IMR-90 (cell line): ENCODE measurements around the gene DYNC2LI1. TPM values are rescaled to one million over a fixed set of nuclear protein-coding genes. Genes with fewer than 3 reads are reported as not detected.

Experiments
- ATAC-seq: fragments of 200-7000 bp; cut with Tn5 transposase; 2 replicates; pipeline ENCODE4 v1.9.1; 2020; ENCODE audit warnings: low read depth, mild to moderate bottlenecking, moderate library complexity
- BruUV-seq: library from RNA; stranded (reverse); fragments of 400-500 nt; replicated peaks from 2 replicates; lab custom pipeline; 2021; lab: Mats Ljungman, UMichigan
- CTCF ChIA-PET: fragments of 300-600 bp; formaldehyde crosslinking; extraction: SDS; loops from one replicate; lab custom pipeline; 2021; ENCODE audit warnings: antibody characterized with exemption; lab: Yijun Ruan, JAX
- POLR2A ChIA-PET: fragments of 300-600 bp; sonication (Branson Sonifier 250); formaldehyde crosslinking; loops from one replicate; lab custom pipeline; 2022; ENCODE audit warnings: antibody characterized with exemption; ENCODE audit not compliant: unreplicated experiment; lab: Charles Lee
- DNase-seq: peaks from one replicate; pipeline ENCODE4 v3.0.0; 2013
- H2AFZ ChIP-seq: replicated peaks from 2 replicates; pipeline ENCODE3; 2013; ENCODE audit warnings: low read length, mild to moderate bottlenecking; ENCODE audit not compliant: poor library complexity
- H2AK5ac ChIP-seq: 2 replicates; pipeline ENCODE4 v1.6.1; 2013; ENCODE audit warnings: low read depth, low read length, inconsistent platforms
- H2AK9ac ChIP-seq: replicated peaks from 2 replicates; pipeline ENCODE3; 2013; ENCODE audit warnings: mild to moderate bottlenecking, low read depth, low read length, moderate library complexity; ENCODE audit not compliant: poor library complexity
- H2BK120ac ChIP-seq: 2 replicates; pipeline ENCODE4 v1.6.1; 2013; ENCODE audit warnings: low read depth, low read length, inconsistent platforms
- H2BK15ac ChIP-seq: 3 replicates; pipeline ENCODE4 v1.6.1; 2013; ENCODE audit warnings: low read depth, low read length, inconsistent platforms
- H2BK20ac ChIP-seq: 2 replicates; pipeline ENCODE4 v1.6.1; 2013; ENCODE audit warnings: low read depth, mild to moderate bottlenecking, inconsistent platforms, low read length, moderate library complexity
- H2BK5ac ChIP-seq: 2 replicates; pipeline ENCODE4 v1.6.1; 2013; ENCODE audit warnings: mild to moderate bottlenecking, low read depth, low read length, inconsistent platforms; ENCODE audit not compliant: poor library complexity, severe bottlenecking
- H3K14ac ChIP-seq: replicated peaks from 2 replicates; pipeline ENCODE4 v1.6.1; 2013; ENCODE audit warnings: low read depth, low read length, inconsistent platforms
- H3K18ac ChIP-seq: 2 replicates; pipeline ENCODE4 v1.6.1; 2013; ENCODE audit warnings: low read depth, low read length, control low read depth
- H3K23ac ChIP-seq: 2 replicates; pipeline ENCODE4 v1.6.1; 2013; ENCODE audit warnings: low read depth, low read length, inconsistent platforms
- H3K27ac ChIP-seq: 2 replicates; pipeline ENCODE4 v1.5.1; 2013; ENCODE audit warnings: mild to moderate bottlenecking, control low read depth, low read length; ENCODE audit not compliant: insufficient read depth
- H3K27me3 ChIP-seq: 2 replicates; pipeline ENCODE4 v1.6.1; 2013; ENCODE audit warnings: low read length; ENCODE audit not compliant: control insufficient read depth, insufficient read depth
- H3K36me3 ChIP-seq: 2 replicates; pipeline ENCODE4 v1.6.1; 2013; ENCODE audit warnings: low read length, mixed read lengths; ENCODE audit not compliant: control insufficient read depth, insufficient read depth
- H3K4ac ChIP-seq: 2 replicates; pipeline ENCODE4 v1.6.1; 2013; ENCODE audit warnings: low read depth, low read length, inconsistent platforms
- H3K4me1 ChIP-seq: 2 replicates; pipeline ENCODE4 v1.6.1; 2013; ENCODE audit warnings: low read length, mixed read lengths; ENCODE audit not compliant: control insufficient read depth, insufficient read depth
- H3K4me2 ChIP-seq: 2 replicates; pipeline ENCODE4 v1.6.1; 2013; ENCODE audit warnings: low read depth, mild to moderate bottlenecking, control low read depth, low read length, moderate library complexity
- H3K4me3 ChIP-seq: 2 replicates; pipeline ENCODE4 v1.5.1; 2013; ENCODE audit warnings: low read depth, mild to moderate bottlenecking, control low read depth, low read length, moderate library complexity; ENCODE audit not compliant: insufficient read depth
- H3K56ac ChIP-seq: 2 replicates; pipeline ENCODE4 v1.6.1; 2013; ENCODE audit warnings: low read length, inconsistent platforms; ENCODE audit not compliant: insufficient read depth; ENCODE audit errors: extremely low read depth
- H3K79me1 ChIP-seq, 2 experiments: 2 replicates each; pipeline ENCODE4 v1.6.1; 2013; ENCODE audit warnings: low read length in 2 of 2, inconsistent platforms in 1 of 2, low read depth in 1 of 2
- H3K9ac ChIP-seq: 2 replicates; pipeline ENCODE4 v1.6.1; 2013; ENCODE audit warnings: low read depth, low read length, control low read depth
- H3K9me1 ChIP-seq: 2 replicates; pipeline ENCODE4 v1.6.1; 2013; ENCODE audit warnings: low read length, inconsistent platforms; ENCODE audit not compliant: insufficient read depth
- H3K9me3 ChIP-seq: 2 replicates; pipeline ENCODE4 v1.6.1; 2013; ENCODE audit warnings: low read length; ENCODE audit not compliant: control insufficient read depth, insufficient read depth
- H4K20me1 ChIP-seq: 2 replicates; pipeline ENCODE4 v1.6.1; 2013; ENCODE audit warnings: low read length, inconsistent platforms; ENCODE audit not compliant: insufficient read depth
- H4K5ac ChIP-seq: 2 replicates; pipeline ENCODE4 v1.6.1; 2013; ENCODE audit warnings: mild to moderate bottlenecking, low read depth, low read length, control low read depth
- H4K8ac ChIP-seq, 2 experiments: 2 replicates each; pipeline ENCODE4 v1.6.1; 2013; ENCODE audit warnings: low read depth in 2 of 2, low read length in 2 of 2, control low read depth in 1 of 2, inconsistent platforms in 1 of 2
- H4K91ac ChIP-seq: 2 replicates; pipeline ENCODE4 v1.6.1; 2013; ENCODE audit warnings: low read depth, low read length, inconsistent platforms; ENCODE audit not compliant: insufficient read depth
- BHLHE40 ChIP-seq: fragments of 150-350 bp; IDR thresholded peaks from 2 replicates; pipeline ENCODE4 v1.6.1; 2016; ENCODE audit warnings: mild to moderate bottlenecking, low read depth, low read length
- CEBPB ChIP-seq: IDR thresholded peaks from 2 replicates; pipeline ENCODE4 v1.6.1; 2012; ENCODE audit warnings: low read depth, low read length, improper control_type of control experiment
- CHD1 ChIP-seq: IDR thresholded peaks from 2 replicates; pipeline ENCODE4 v1.6.1; 2012; ENCODE audit warnings: low read depth, low read length, improper control_type of control experiment
- CTCF ChIP-seq: conservative IDR thresholded peaks from 2 replicates; pipeline ENCODE4 v1.5.1; 2012; ENCODE audit warnings: mild to moderate bottlenecking, low read depth, low read length, improper control_type of control experiment
- ELK1 ChIP-seq: fragments of 150-350 bp; IDR thresholded peaks from 2 replicates; pipeline ENCODE4 v1.6.1; 2016; ENCODE audit warnings: low read depth, mild to moderate bottlenecking, low read length, moderate library complexity, borderline replicate concordance
- FOS ChIP-seq: fragments of 150-350 bp; IDR thresholded peaks from 2 replicates; pipeline ENCODE4 v1.6.1; 2016; ENCODE audit warnings: low read depth, low read length
- MAFK ChIP-seq: IDR thresholded peaks from 2 replicates; pipeline ENCODE4 v1.6.1; 2012; ENCODE audit warnings: low read depth, low read length, improper control_type of control experiment
- MAZ ChIP-seq: IDR thresholded peaks from 2 replicates; pipeline ENCODE4 v1.6.1; 2012; ENCODE audit warnings: low read depth, mild to moderate bottlenecking, low read length, improper control_type of control experiment, moderate library complexity, borderline replicate concordance
- MXI1 ChIP-seq: IDR thresholded peaks from 2 replicates; pipeline ENCODE4 v1.6.1; 2012; ENCODE audit warnings: low read depth, mild to moderate bottlenecking, low read length, moderate library complexity, borderline replicate concordance
- NFE2L2 ChIP-seq: fragments of 150-350 bp; IDR thresholded peaks from 2 replicates; pipeline ENCODE4 v1.6.1; 2016; ENCODE audit warnings: low read depth, mild to moderate bottlenecking, low read length
- RAD21 ChIP-seq: IDR thresholded peaks from 2 replicates; pipeline ENCODE4 v1.6.1; 2012; ENCODE audit warnings: low read length, improper control_type of control experiment
- RCOR1 ChIP-seq: IDR thresholded peaks from 2 replicates; pipeline ENCODE4 v1.6.1; 2012; ENCODE audit warnings: mild to moderate bottlenecking, low read length, improper control_type of control experiment; ENCODE audit not compliant: insufficient replicate concordance
- RFX5 ChIP-seq: IDR thresholded peaks from 2 replicates; pipeline ENCODE4 v1.8.0; 2012; ENCODE audit warnings: low read depth, mild to moderate bottlenecking, low read length, moderate library complexity
- SMC3 ChIP-seq: fragments of 150-350 bp; IDR thresholded peaks from 2 replicates; pipeline ENCODE4 v1.6.1; 2016; ENCODE audit warnings: low read depth, mild to moderate bottlenecking, antibody characterized with exemption, low read length, moderate library complexity
- WGBS, 2 experiments: methylation state at CpG; one replicate each; pipeline versions ENCODE4 v1.1.5 to v1.1.7; 2013; ENCODE audit warnings: missing lambda C conversion rate in 2 of 2; ENCODE audit not compliant: insufficient read length in 1 of 2; ENCODE audit errors: extremely low coverage in 2 of 2; 5-methylcytosine and 5-hydroxymethylcytosine counted together
- dilution Hi-C: fragments of 300-500 bp; cut with HindIII; formaldehyde crosslinking; loops from one replicate; pipeline ENCODE4 v1.14.3; 2018; ENCODE audit warnings: low sequenced_read_pairs; ENCODE audit not compliant: unreplicated experiment
- in situ Hi-C: fragments of 300-500 bp; cut with MboI; formaldehyde crosslinking; loops from 3 replicates; pipeline ENCODE4 v1.14.3; 2019; ENCODE audit warnings: low sequenced_read_pairs, inconsistent platforms, mixed read lengths
- intact Hi-C: fragments of 100-400 bp; cut with micrococcal nuclease; formaldehyde crosslinking; loops from 2 replicates; pipeline ENCODE4 v1.10.0; 2022
- polyA plus RNA-seq, 3 experiments: library from polyadenylated mRNA; depleted of rRNA; stranded (reverse); fragments of >200 nt; gene quantifications; 2 replicates each; pipeline ENCODE4 v1.2.3, GENCODE V29; 2012; ENCODE audit warnings: low replicate concordance in 1 of 3
- total RNA-seq: library from RNA; depleted of rRNA; stranded (reverse); fragments of >200 nt; gene quantifications from 2 replicates; pipeline ENCODE4 v1.2.3, GENCODE V29; 2012

DYNC2LI1 gene
- total and polyA plus RNA-seq, 2 of the 4 experiments (the other 2 are of a cell fraction) = 5.2 to 10.4 TPM

- ChIA-PET CTCF (no interaction called here), POLR2A (no interaction called here)
- no peak overlapping the region for H3K4me2 ChIP-seq
- H4K91ac ChIP-seq = no peak overlapping the region
- H4K20me1 ChIP-seq = no peaks in the 10 kb centered on the region
- H2AFZ ChIP-seq = no peak overlapping the region
- TF ChIP-seq BHLHE40 (no peak), SMC3 (no peak), RAD21 (no peak), CHD1 (no peak), MXI1 (no peak), ELK1 (no peak), RCOR1 (no peak), NFE2L2 (no peak), RFX5 (no peak), FOS (no peak), CTCF (no peak), CEBPB (no peak), MAZ (no peak), MAFK (no peak)
- no peaks in the 10 kb centered on the region for H3K36me3 ChIP-seq
- H3K4me3 ChIP-seq = no peak overlapping the region
- H3K18ac ChIP-seq = no peak overlapping the region
- no peak overlapping the region for H2BK20ac ChIP-seq
- no peak for DNase-seq
- H3K9ac ChIP-seq = no peak overlapping the region
- no peaks in the 10 kb centered on the region for H3K79me1 ChIP-seq
- dilution Hi-C loops = no loop called here
- no peaks in the 10 kb centered on the region for H3K4me1 ChIP-seq
- H3K4ac ChIP-seq = no peak overlapping the region
- no peak overlapping the region for H2AK5ac ChIP-seq
- H2BK15ac ChIP-seq = no peak overlapping the region
- intact Hi-C loops = no loop called here
- no CpG with 5 or more reads among the region's 3 CpGs for WGBS, 2 experiments
- no peak overlapping the region for H2AK9ac ChIP-seq
- no peak overlapping the region for H3K27ac ChIP-seq
- H3K9me3 ChIP-seq = no peaks in the 10 kb centered on the region
- no peak overlapping the region for H2BK120ac ChIP-seq
- H3K27me3 ChIP-seq = no peaks in the 10 kb centered on the region
- H2BK5ac ChIP-seq = no peak overlapping the region
- H4K5ac ChIP-seq = no peak overlapping the region
- no peak for ATAC-seq
- H3K14ac ChIP-seq = no peak overlapping the region
- H3K23ac ChIP-seq = no peak overlapping the region
- H3K9me1 ChIP-seq = no peaks in the 10 kb centered on the region
- BruUV-seq = no TSS peak
- no peak overlapping the region for H4K8ac ChIP-seq
- in situ Hi-C loops = no loop called here
- H3K56ac ChIP-seq = no peak overlapping the region
These were observed 40.9 kb downstream of the DYNC2LI1 start for GRCh38 chr2:43814711-43815110.
